ENCODE data around the gene TAF1C.

TAF1C gene

DNA sequence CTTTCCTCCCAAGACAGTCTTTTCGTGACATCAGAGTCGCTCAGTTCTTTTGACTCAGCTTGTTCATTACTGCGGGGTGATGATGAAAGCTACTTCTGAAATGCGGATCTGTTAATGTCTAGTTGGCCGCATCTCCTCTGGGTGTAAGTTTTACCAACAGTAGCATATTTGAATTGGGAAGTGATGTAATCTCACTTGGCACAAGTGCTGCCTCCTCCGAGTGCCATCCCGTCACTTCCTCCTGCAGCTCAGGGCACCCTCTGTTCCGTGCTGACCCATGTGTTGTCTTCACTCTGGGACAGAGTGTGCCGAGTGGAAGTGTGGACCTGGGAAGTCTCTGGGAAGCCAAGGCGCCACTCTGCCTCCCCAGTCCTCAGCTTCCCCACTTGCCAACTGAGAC lies 13.0 kb upstream of the TAF1C start:
- no peak for DNase-seq (ENCODE audit: extremely low spot score)
- POLR2A ChIA-PET, result no interaction called here
- TF ChIP-seq, protein P1, sequence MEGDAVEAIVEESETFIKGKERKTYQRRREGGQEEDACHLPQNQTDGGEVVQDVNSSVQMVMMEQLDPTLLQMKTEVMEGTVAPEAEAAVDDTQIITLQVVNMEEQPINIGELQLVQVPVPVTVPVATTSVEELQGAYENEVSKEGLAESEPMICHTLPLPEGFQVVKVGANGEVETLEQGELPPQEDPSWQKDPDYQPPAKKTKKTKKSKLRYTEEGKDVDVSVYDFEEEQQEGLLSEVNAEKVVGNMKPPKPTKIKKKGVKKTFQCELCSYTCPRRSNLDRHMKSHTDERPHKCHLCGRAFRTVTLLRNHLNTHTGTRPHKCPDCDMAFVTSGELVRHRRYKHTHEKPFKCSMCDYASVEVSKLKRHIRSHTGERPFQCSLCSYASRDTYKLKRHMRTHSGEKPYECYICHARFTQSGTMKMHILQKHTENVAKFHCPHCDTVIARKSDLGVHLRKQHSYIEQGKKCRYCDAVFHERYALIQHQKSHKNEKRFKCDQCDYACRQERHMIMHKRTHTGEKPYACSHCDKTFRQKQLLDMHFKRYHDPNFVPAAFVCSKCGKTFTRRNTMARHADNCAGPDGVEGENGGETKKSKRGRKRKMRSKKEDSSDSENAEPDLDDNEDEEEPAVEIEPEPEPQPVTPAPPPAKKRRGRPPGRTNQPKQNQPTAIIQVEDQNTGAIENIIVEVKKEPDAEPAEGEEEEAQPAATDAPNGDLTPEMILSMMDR (IDR thresholded peaks at IDR 0.05; ENCODE audit: control extremely low read depth, extremely low read depth, low read depth, missing control alignments), result no peak
- CTCF ChIA-PET, result interaction anchor here (1.3 to 2.4 kb wide), 2 partner anchors 11 to 13 kb away, joined by 3 to 10 read pairs; partner anchors contain the start of gene TAF1C

GRCh38 chr16:84199097-84199496 lies 12.2 kb upstream of the TAF1C start:
- no peak for DNase-seq (ENCODE audit: extremely low spot score)
- POLR2A ChIA-PET, result no interaction called here
- TF ChIP-seq, protein P1 (IDR thresholded peaks at IDR 0.05; ENCODE audit: control extremely low read depth, extremely low read depth, low read depth, missing control alignments), result no peak
- CTCF ChIA-PET, result interaction anchor here (1.3 to 2.4 kb wide), 2 partner anchors 10 to 12 kb away, joined by 3 to 10 read pairs; partner anchors contain the start of gene TAF1C

DNA sequence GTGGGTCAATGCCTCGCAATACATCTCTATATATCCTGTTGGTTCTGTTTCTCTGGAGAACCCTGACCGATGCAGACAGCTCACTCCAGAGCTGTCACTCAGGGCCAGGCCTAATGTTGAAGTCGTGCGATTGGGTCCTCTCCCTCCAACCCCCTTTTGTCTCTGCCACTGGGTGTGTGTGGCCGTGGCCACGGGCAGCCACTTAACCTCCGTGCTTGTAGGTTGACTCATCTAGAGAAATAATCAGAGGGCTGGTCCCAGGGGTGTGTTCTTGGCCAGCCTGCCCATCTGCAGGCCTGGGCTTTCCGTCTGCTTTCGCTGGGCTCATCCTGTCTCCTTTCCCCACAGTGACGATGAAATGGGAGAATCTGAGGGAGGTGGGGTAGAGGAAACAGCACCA lies 11.5 kb upstream of the TAF1C start:
- CTCF ChIA-PET, result interaction anchor here (1.3 kb wide), 1 partner anchor 11 kb away, joined by 4 read pairs; the partner anchor contains the start of gene TAF1C
- POLR2A ChIA-PET, result no interaction called here

GRCh38 chr16:84197466-84198128 lies 10.7 kb upstream of the TAF1C start:
- TF ChIP-seq, protein P1 (IDR thresholded peaks at IDR 0.05; ENCODE audit: control extremely low read depth, extremely low read depth, low read depth, missing control alignments), result no peak
- CTCF ChIA-PET, result interaction anchor here (1.3 kb wide), 1 partner anchor 11 kb away, joined by 4 read pairs; the partner anchor contains the start of gene TAF1C
- DNase-seq (ENCODE audit: extremely low spot score), result no peak
- POLR2A ChIA-PET, result no interaction called here

More for the DNA sequence above, 11.5 kb upstream of the TAF1C start:
- DNase-seq (ENCODE audit: extremely low spot score), result no peak
- TF ChIP-seq, protein P1 (IDR thresholded peaks at IDR 0.05; ENCODE audit: control extremely low read depth, extremely low read depth, low read depth, missing control alignments), result no peak

DNA sequence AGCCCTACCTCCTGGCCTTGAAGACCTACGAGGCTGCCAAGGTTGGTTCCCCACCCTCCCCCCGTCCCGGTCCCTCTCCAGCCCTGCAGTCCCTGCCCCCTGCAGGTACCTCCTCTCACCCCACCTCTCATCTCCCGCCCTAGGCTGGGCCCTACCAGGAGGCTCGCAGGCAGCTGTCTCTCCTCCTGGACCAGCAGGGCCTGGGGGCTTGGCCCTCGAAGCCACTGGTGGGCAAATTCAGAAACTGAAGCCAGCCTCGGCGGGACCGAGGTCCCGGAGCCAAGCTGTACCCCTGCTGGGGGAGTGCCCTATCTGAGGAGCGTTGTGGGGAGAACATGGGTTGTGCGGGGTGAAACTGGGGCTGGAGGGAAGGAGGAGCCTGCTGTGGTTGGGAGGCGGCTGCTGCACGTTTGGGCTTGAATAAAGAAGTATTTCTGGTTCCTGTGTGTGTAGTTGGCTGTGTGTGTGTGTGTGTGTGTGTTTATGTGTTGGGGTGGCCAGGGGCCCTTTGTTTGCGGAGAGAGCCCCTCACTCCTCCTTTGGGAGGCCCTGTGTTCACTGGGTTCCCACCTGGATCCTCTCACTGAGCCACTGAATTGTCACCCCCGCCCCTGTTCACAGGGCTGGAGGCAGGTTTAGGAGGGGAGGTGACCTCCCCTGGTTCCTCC lies 10.0 kb upstream of the TAF1C start:
- ChIA-PET CTCF (interaction anchor here (2.2 kb wide), 1 partner anchor 10 kb away, joined by 8 read pairs; the partner anchor contains the start of gene TAF1C), POLR2A (no interaction called here)
- TF ChIP-seq, protein P1 (IDR thresholded peaks at IDR 0.05; ENCODE audit: control extremely low read depth, extremely low read depth, low read depth, missing control alignments), result no peak
- no peak for DNase-seq (ENCODE audit: extremely low spot score)

GRCh38 chr16:84196101-84196500 lies 9.2 kb upstream of the TAF1C start:
- CTCF ChIA-PET, result interaction anchor here (2.2 kb wide), 1 partner anchor 9 kb away, joined by 8 read pairs; the partner anchor contains the start of gene TAF1C
- TF ChIP-seq, protein P1 (IDR thresholded peaks at IDR 0.05; ENCODE audit: control extremely low read depth, extremely low read depth, low read depth, missing control alignments), result no peak
- POLR2A ChIA-PET, result no interaction called here

More at GRCh38 chr16:84196101-84196500, 9.2 kb upstream of the TAF1C start:
- no peak for DNase-seq (ENCODE audit: extremely low spot score)
